GM23248 (cell line): ENCODE data around the gene MID1IP1. TPM values are rescaled to one million over a fixed set of nuclear protein-coding genes. Genes with fewer than 3 reads are reported as not detected.

Experiments
- DNase-seq: peaks from one replicate; pipeline ENCODE4 v3.0.0-alpha.2; 2015
- H2AFZ ChIP-seq: fragments of 200-600 bp; sonication (generic); 2 replicates; pipeline ENCODE4 v1.6.1; 2016; ENCODE audit warnings: antibody characterized with exemption
- H3F3A ChIP-seq: fragments of 200-600 bp; sonication (generic); 2 replicates; pipeline ENCODE4 v1.6.1; 2016; ENCODE audit warnings: mild to moderate bottlenecking, antibody characterized with exemption, mixed run types; ENCODE audit not compliant: insufficient read depth
- H3K27ac ChIP-seq: fragments of 200-600 bp; sonication (generic); 2 replicates; pipeline ENCODE4 v1.5.1; 2016; ENCODE audit warnings: mild to moderate bottlenecking
- H3K27me3 ChIP-seq: fragments of 200-600 bp; sonication (generic); replicated peaks from 2 replicates; pipeline ENCODE4 v1.6.1; 2016; ENCODE audit warnings: mild to moderate bottlenecking; ENCODE audit not compliant: insufficient read depth
- H3K36me3 ChIP-seq: fragments of 200-600 bp; sonication (generic); 2 replicates; pipeline ENCODE4 v1.6.1; 2016; ENCODE audit warnings: low read depth, mild to moderate bottlenecking
- H3K4me1 ChIP-seq: fragments of 200-600 bp; sonication (generic); 2 replicates; pipeline ENCODE4 v1.6.1; 2016; ENCODE audit warnings: mild to moderate bottlenecking; ENCODE audit not compliant: insufficient read depth
- H3K4me2 ChIP-seq: fragments of 200-600 bp; sonication (generic); one replicate; pipeline ENCODE4 v1.6.1; 2016; ENCODE audit warnings: mild to moderate bottlenecking; ENCODE audit not compliant: unreplicated experiment
- H3K4me3 ChIP-seq: fragments of 200-600 bp; sonication (generic); 2 replicates; pipeline ENCODE4 v1.5.1; 2016; ENCODE audit warnings: mild to moderate bottlenecking
- H3K79me2 ChIP-seq: fragments of 200-600 bp; sonication (generic); 2 replicates; pipeline ENCODE4 v1.6.1; 2016; ENCODE audit warnings: mild to moderate bottlenecking; ENCODE audit not compliant: insufficient read depth
- H3K9ac ChIP-seq: fragments of 200-600 bp; sonication (generic); 2 replicates; pipeline ENCODE4 v1.6.1; 2016; ENCODE audit warnings: mild to moderate bottlenecking
- H3K9me2 ChIP-seq: fragments of 200-600 bp; sonication (generic); 2 replicates; pipeline ENCODE4 v1.6.1; 2016; ENCODE audit warnings: mixed run types, mild to moderate bottlenecking, moderate library complexity; ENCODE audit not compliant: insufficient read depth
- H3K9me3 ChIP-seq: fragments of 200-600 bp; sonication (generic); one replicate; pipeline ENCODE4 v1.6.1; 2017; ENCODE audit warnings: low read depth
- H4K20me1 ChIP-seq: fragments of 200-600 bp; sonication (generic); 2 replicates; pipeline ENCODE4 v1.6.0; 2016; ENCODE audit not compliant: insufficient read depth
- EZH2 ChIP-seq: fragments of 200-600 bp; sonication (generic); IDR thresholded peaks from 2 replicates; pipeline ENCODE4 v1.6.1; 2018; ENCODE audit warnings: antibody characterized with exemption, mild to moderate bottlenecking; ENCODE audit not compliant: insufficient read depth, poor library complexity, severe bottlenecking
- EZH2phosphoT487 ChIP-seq: fragments of 200-600 bp; sonication (generic); IDR thresholded peaks from 2 replicates; pipeline ENCODE4 v1.6.1; 2018; ENCODE audit warnings: antibody characterized with exemption, moderate library complexity, mild to moderate bottlenecking, low read depth; ENCODE audit not compliant: insufficient read depth
- WGBS, 2 experiments: methylation state at CpG; one replicate each; pipeline ENCODE4 v1.1.6; 2015 to 2017; ENCODE audit warnings: low lambda C conversion rate in 2 of 2, low coverage in 1 of 2; ENCODE audit errors: missing lambda C conversion rate in 2 of 2; 5-methylcytosine and 5-hydroxymethylcytosine counted together
- in situ Hi-C: fragments of 300-500 bp; cut with MboI; formaldehyde crosslinking; loops from 2 replicates; pipeline ENCODE4 v1.15.0; 2020
- polyA plus RNA-seq: library from polyadenylated mRNA; unstranded; fragments of >200 nt; fragmentation: Nextera tagmentation; extraction: Ambion mirVana; gene quantifications from 2 replicates; pipeline ENCODE4 v1.2.1, GENCODE V29; 2016
- total RNA-seq: library from RNA; depleted of rRNA; stranded (reverse); fragments of >200 nt; shearing (Covaris generic); gene quantifications from 2 replicates; pipeline ENCODE4 v1.2.3, GENCODE V29; 2014

MID1IP1 gene
- total and polyA plus RNA-seq, 2 experiments from 2014 or later = 4.8 to 41.9 TPM

- H3K9me2 ChIP-seq = no peaks in the 10 kb centered on the region
- H2AFZ ChIP-seq = no peak overlapping the region
- H3K9ac ChIP-seq = no peak overlapping the region
- no peak overlapping the region for H3K27ac ChIP-seq
- in situ Hi-C loops = loop anchor here (25.0 kb wide), 1 partner anchor 226 kb away; no protein-coding TSS in a partner anchor
- no peak overlapping the region for H3K4me2 ChIP-seq
- no peaks in the 10 kb centered on the region for H3K79me2 ChIP-seq
- H4K20me1 ChIP-seq = no peaks in the 10 kb centered on the region
- no peaks in the 10 kb centered on the region for H3K36me3 ChIP-seq
- no peaks in the 10 kb centered on the region for H3K27me3 ChIP-seq
- no peaks in the 10 kb centered on the region for H3K9me3 ChIP-seq
- H3K4me1 ChIP-seq = no peaks in the 10 kb centered on the region
- DNase-seq = no peak
- 31 to 54% methylated on average over 1 of the region's 1 CpG for WGBS, 2 experiments
- no peaks in the 10 kb centered on the region for H3F3A ChIP-seq
- no peak overlapping the region for H3K4me3 ChIP-seq
- TF ChIP-seq EZH2 = no peak
- no peak for TF ChIP-seq EZH2phosphoT487
Measured at GRCh38 chrX:38760883-38761282, 40.4 kb upstream of the MID1IP1 start.

- H3F3A ChIP-seq = no peaks in the 10 kb centered on the region
- no peaks in the 10 kb centered on the region for H4K20me1 ChIP-seq
- H3K36me3 ChIP-seq = no peaks in the 10 kb centered on the region
- H3K9me3 ChIP-seq = no peaks in the 10 kb centered on the region
- H2AFZ ChIP-seq = no peak overlapping the region
- H3K4me1 ChIP-seq = no peaks in the 10 kb centered on the region
- no peaks in the 10 kb centered on the region for H3K27me3 ChIP-seq
- no peak overlapping the region for H3K4me3 ChIP-seq
- no peak overlapping the region for H3K4me2 ChIP-seq
- WGBS, 2 experiments = 11 to 25% methylated on average over 2 of the region's 2 CpGs
- DNase-seq = peak; percentile 51
- no peak overlapping the region for H3K9ac ChIP-seq
- H3K79me2 ChIP-seq = no peaks in the 10 kb centered on the region
- no peaks in the 10 kb centered on the region for H3K9me2 ChIP-seq
- in situ Hi-C loops = loop anchor here (25.0 kb wide), 1 partner anchor 219 kb away; no protein-coding TSS in a partner anchor
- TF ChIP-seq EZH2phosphoT487 (no peak), EZH2 (no peak)
- no peak overlapping the region for H3K27ac ChIP-seq
Measured at GRCh38 chrX:38768079-38768478, 33.2 kb upstream of the MID1IP1 start.

GRCh38 chrX:38770152-38770551 lies 31.1 kb upstream of the MID1IP1 start:
- Histone ChIP-seq H3K4me1 (no peaks in the 10 kb centered on the region), H3K9ac (no peak overlapping the region), H3K9me2 (no peaks in the 10 kb centered on the region), H3K9me3 (no peaks in the 10 kb centered on the region), H3K79me2 (no peaks in the 10 kb centered on the region), H2AFZ (no peak overlapping the region), H3K27ac (no peak overlapping the region), H4K20me1 (no peaks in the 10 kb centered on the region), H3F3A (no peaks in the 10 kb centered on the region), H3K4me3 (no peak overlapping the region), H3K27me3 (no peaks in the 10 kb centered on the region), H3K36me3 (no peaks in the 10 kb centered on the region), H3K4me2 (no peak overlapping the region)
- in situ Hi-C loops = loop anchor here (25.0 kb wide), 1 partner anchor 217 kb away; no protein-coding TSS in a partner anchor
- WGBS, 2 experiments = 91 to 92% methylated on average over 9 to 10 of the region's 10 CpGs
- TF ChIP-seq EZH2 = no peak
- DNase-seq = no peak

- TF ChIP-seq EZH2phosphoT487 (no peak), EZH2 (no peak)
- in situ Hi-C loops = loop anchor here (25.0 kb wide), 1 partner anchor 213 kb away; no protein-coding TSS in a partner anchor
Measured at GRCh38 chrX:38774249-38774648, 27.0 kb upstream of the MID1IP1 start.

GRCh38 chrX:38796946-38797345 lies 4.3 kb upstream of the MID1IP1 start:
- no peaks in the 10 kb centered on the region for H3K36me3 ChIP-seq
- H3K79me2 ChIP-seq = no peaks in the 10 kb centered on the region
- in situ Hi-C loops = no loop called here
- H3K4me2 ChIP-seq = no peak overlapping the region
- no peaks in the 10 kb centered on the region for H4K20me1 ChIP-seq
- peaks cover 42% of the 10 kb centered on the region for H3K4me1 ChIP-seq
- no peak overlapping the region for H3K9ac ChIP-seq
- peak overlapping the region; percentile 59 for H3K27ac ChIP-seq
- peak; percentile 73 for DNase-seq
- no peak overlapping the region for H2AFZ ChIP-seq
- H3K9me3 ChIP-seq = no peaks in the 10 kb centered on the region
- TF ChIP-seq EZH2 = no peak
- TF ChIP-seq EZH2phosphoT487 = no peak
- no peaks in the 10 kb centered on the region for H3K27me3 ChIP-seq
- peaks cover 38% of the 10 kb centered on the region for H3F3A ChIP-seq
- no peak overlapping the region for H3K4me3 ChIP-seq
- no peaks in the 10 kb centered on the region for H3K9me2 ChIP-seq

More at GRCh38 chrX:38774249-38774648, 27.0 kb upstream of the MID1IP1 start:
- Histone ChIP-seq H3K9me2 (no peaks in the 10 kb centered on the region), H3K79me2 (no peaks in the 10 kb centered on the region), H3K4me3 (no peak overlapping the region), H2AFZ (no peak overlapping the region), H3K36me3 (no peaks in the 10 kb centered on the region), H3K4me2 (no peak overlapping the region), H3K27me3 (no peaks in the 10 kb centered on the region), H3F3A (no peaks in the 10 kb centered on the region), H4K20me1 (no peaks in the 10 kb centered on the region), H3K4me1 (no peaks in the 10 kb centered on the region), H3K27ac (no peak overlapping the region), H3K9ac (no peak overlapping the region), H3K9me3 (no peaks in the 10 kb centered on the region)
- 79 to 84% methylated on average over 4 of the region's 4 CpGs for WGBS, 2 experiments
- peak; percentile 16 for DNase-seq
